CMK (cell line): ENCODE data around the gene PAPOLG.
A peak's percentile ranks its signal among the peaks of the same experiment; 100 is the strongest.
"Not testable (repeated sequence)": the region's sequence is repeated elsewhere in the genome, so short reads cannot be mapped to it uniquely, and the experiment has no call there.

Experiments used
- DNase-seq: peaks from one replicate; pipeline ENCODE4 v3.0.0-alpha.2; 2010; ENCODE audit warnings: low read depth

Gene PAPOLG

DNA sequence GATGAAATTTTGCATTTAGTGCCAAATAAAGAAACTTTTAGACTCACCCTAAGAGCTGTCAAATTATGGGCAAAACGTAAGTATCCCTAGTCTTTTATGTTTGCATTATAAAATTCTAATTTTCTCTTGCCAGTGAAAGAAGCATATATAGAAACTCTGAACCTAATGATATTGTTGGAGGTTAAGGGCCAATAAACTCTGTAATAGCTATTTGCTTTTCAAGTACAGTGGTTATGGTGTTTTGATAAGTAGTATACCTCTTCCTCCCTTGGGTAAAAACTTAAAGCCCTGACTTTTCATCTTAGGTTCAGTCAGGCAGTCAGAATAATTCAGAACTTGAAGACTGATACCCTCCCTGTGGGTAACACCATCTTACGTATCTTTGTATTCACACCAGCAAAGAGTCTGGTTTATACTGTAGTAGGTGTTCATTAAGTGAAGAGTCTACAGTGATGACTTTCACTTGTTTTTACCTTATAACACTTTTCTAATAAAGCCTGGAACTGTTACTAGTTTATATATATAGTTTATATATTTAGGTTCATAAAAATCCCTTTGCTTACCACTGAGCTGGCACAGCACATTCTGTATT is 19.1 kb downstream of the PAPOLG start:
- DNase-seq, result no peak

DNA sequence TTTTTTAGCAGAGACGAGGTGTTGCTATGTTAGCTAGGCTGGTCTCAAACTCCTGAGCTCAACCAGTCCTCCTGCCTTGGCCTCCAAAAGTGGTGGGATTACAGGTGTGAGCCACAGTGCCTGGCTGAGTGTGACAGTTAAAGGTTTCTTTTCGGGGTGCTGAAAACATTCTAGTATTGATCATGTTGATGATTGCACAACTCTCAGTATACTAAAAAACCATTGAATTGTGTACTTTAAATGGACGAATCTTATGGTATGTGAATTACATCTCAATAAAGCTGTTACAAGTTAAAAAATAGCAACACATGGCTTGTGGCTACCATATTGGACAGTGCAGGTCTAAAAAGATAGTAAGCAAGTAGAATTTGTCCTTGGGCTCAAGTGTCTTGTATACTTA is 22.3 kb downstream of the PAPOLG start:
- DNase-seq, result no peak

DNA sequence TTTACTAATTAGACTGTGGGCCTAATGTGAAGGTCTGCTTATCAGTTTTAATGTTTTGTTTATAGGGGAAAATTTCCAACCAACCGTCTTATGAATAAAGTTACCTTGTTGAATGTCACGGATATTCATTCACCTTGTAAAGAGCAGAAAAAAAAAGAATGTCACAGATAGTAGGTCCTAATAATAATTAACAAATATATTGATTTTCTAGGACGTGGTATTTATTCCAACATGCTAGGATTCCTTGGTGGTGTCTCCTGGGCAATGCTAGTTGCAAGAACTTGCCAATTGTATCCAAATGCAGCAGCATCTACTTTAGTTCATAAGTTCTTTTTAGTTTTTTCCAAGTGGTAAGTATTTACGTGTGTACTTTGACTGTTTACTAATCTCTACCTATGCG is 23.4 kb downstream of the PAPOLG start:
- DNase-seq, result no peak

DNA sequence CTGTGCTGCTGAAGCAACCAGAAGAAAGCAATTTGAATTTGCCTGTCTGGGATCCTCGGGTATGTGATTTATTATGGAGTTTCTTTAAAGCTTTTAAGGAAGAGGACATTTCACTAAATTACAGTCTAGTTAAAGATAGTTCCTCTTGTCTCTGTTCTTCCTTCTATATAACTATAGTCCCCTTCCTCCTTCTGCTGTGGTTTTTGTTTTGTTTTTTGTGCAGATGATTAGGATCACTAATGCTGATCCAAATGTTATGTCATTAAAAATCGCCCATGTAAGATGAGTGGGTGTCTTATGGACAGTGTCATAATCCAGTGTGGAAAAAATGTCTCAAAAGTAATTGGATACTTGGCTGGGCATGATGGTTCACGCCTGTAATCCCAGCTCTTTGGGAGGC is 24.7 kb downstream of the PAPOLG start:
- no peak for DNase-seq

DNA sequence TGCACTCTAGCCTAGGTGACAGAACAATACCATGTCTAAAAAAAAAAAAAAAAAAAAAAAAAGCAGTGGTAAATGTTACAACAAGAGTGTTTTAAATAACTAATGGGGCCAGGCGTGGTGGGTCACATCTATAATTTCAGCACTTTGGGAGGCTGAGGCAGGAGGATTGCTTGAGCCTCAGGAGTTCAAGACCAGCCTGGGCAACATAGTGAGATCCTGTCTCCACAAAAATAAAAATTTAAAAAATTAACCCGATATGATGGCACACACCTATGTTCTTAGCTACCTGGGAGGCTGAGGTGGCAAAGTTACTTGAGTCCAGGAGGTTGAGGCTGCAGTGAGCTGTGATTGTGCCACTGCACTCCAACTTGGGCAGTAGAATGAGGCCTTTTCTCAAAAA is 37.1 kb downstream of the PAPOLG start:
- DNase-seq, result no peak

DNA sequence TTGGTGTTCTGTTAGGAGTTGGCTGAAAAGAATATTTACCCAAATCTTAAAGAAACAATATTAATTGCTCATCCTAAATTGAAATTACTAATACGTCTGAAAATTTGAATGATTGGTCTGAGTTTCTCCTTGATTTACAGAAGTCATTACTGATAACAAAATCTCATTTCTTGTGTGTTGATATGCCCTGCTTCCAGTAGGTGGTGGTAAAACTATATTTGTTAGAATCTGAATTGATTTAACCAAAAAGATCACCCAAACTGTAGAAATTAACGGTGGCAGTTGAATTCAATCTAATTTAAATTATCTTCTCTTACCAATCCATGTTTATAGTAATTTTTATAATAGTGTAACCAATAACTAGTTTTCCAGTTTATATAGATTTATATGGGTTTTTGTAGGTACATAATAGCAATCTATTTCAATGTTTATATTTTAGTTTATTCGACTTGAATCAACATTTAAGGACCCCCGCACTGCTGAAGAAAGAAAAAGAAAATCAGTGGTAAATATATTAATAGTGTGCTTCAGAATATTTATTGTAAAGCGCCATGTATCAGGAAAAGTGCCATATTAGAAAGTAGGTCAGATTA is 38.3 kb downstream of the PAPOLG start:
- DNase-seq, result no peak

DNA sequence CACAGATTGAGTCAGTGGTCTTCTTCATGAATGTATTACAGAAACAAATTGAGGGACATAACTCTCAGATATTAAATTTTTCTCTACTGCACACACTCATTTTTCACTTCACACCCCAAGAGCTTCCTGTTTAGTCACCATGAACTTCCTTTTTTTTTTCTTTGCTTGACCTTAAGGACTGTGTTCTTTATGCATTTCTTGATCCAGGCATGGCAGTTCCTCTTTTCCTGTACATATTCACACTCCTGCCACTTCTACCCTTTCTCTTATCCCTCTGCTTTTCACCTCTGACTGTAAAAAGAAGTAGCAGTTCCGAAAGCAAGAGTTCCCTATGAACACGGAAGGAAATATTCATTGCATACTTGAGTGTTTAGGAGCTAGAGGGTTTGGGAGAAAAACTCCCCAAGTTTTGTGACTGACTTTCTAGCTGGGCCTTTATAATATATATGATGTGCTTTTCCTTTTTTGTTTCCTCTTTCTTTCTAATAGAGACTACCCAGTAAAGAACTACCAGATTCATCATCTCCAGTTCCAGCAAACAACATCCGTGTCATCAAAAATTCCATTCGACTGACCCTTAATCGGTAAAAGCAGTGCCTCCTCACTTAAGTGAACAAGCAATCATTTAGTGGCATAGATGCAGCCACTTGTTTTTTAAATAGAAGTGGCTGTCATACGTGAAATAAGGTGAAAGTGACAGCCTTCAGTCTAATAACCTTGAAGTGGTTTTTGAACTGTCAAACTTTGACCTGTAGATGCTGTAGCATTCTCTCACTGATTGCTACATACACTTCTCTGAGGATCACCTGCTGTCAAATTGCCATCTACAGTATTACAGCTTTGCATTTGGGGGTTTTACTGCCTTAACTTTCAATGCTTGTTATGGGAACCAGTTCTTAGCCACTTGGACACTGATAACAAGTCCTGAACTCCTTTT is 40.8 kb downstream of the PAPOLG start:
- no peak for DNase-seq

DNA sequence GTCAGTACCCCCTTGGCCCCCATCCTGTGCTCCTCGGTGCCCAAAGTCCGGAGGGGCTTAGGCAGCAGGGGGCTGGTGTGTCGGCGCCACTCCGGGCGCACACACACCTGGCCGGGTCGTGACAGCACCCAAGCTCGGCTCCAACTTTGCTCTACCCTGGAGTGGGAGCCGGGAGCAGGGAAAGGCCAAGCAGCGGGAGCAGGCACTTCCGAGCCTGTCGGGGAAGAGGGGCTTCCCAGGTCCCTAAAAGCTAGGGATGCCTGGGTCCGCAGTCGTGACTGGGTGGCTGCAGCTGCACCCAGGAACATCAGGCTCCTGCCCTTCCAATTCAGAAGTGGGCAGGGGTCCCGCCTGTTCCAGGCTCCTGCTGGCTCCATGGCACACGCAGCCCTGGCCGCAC is 48.4 kb downstream of the PAPOLG start:
- no peak for DNase-seq

DNA sequence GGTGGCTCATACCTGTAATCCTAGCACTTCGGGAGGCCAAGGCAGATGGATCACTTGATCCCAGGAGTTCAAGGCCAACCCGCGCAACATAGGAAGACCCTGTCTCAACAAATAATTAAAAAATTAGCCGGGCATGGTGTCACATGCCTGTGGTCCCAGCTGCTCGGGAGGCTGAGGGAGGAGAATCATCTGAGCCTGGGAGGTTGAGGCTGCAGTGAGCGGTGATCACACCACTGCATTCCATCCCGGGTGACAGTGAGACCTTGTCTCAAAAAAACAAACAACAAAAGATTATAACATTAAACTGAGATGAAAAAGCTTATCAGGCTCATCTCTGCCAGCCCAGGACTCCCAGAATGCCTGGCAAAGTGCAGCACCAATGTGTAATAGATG is 50.5 kb downstream of the PAPOLG start:
- no peak for DNase-seq

DNA sequence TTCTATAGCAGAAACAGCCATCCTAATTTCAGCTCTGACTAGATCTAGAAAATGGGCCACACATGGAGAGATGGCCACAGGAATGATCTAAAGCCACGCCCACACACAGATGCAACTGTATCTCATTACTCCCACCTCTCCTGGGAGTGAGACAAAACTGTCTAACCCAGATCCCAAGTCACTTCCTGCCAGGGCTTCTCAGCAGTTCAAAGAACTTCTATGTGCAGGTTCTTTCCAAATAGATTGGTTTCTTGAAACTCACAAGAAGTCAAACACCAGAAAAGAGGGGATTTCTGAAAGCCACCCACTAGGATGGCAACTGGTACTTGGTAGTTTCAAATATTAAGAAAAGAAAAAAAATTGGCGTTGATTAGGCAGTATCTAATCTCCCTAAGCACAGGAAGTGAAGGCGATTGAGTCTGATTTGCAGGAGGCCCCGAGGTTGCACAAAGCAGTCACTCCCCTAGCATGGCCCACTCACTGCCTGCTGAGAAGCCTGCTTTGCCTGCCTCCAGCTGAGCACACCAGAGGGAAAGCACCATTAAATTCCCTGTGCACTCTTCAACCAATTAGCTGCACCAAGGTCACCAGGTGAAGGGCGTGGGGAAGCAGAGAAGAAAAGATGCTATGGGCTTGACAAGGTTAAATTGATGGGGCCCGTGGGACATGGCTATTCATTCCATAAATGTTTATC is 51.1 kb downstream of the PAPOLG start:
- DNase-seq, result peak; percentile 50

DNA sequence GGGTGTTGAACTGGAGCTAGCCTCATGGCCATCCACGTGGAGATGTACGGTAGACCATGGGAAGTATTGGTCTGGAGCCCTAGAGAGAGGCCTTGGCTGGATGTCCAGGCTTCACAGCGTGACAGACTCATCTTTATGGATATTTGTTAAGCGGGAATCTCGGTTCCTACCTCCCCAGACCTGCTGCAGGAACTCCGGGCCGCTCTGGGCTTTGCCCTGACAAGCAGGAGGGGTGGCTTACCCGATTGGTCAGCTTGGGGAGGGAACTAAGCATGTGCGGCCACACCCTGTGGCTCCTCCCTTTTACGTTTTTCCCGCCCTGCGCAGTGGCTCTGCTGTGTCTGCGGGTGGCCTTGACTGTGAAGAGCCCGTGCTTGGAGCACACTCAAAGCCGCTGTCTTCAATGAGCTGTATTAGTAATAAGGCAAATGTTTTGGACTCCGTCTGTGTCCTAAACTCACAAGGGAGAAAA is 52.3 kb downstream of the PAPOLG start:
- no peak for DNase-seq

DNA sequence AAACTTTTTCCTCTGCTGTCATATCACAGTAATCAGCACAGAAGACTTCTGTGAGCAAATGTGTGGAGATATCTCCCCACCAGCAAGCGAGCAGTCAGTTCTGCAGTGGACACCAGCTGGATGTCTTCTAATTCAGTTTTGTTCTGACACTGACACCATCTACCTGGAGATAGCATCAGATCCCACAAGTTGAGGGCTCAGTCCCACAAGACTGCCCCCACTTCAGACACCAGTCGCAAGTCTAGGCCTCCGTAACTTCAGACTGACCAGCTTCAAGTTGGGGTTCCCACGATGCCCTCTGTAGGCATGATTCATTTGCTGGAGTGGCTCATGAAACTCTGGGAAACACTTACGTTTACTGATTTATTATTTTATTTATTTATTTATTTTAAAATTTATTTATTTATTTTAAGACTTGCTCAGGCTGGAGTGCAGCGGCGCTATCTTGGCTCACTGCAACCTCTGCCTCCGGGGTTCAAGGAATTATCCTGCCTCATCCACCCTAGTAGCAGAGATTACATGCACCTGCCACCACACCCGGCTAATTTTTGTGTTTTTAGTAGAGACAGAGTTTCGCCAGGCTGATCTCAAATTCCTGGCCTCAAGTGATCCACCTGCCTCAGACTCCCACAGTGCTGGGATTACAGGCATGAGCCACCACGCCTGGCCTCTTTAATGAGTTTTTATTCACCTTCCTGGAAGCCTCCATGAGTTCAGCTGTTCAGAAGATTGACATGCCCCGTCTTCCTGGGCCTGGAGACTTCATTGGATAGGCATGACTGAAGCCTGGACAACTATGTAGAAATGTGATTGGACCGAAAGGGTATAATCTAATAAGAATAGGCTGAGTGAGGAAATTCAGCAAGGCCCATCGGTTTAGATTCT is 55.7 kb downstream of the PAPOLG start:
- DNase-seq, result no peak

DNA sequence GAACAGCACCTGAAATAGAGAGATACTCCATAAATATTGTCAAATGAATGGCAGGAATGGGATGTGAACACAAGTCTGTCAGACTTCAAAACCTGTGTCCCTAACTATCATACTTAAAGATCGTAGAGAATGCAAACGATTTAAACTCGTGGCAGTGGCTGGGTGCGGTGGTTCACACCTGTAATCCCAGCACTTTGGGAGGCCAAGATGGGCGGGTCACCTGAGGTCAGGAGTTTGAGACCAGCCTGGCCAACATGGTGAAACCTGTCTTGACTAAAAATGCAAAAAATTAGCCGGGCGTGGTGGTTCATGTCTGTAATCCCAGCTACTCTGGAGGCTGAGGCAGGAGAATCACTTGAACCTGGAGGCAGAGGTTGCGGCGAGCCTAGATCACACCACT is 61.1 kb downstream of the PAPOLG start:
- not testable (repeated sequence) for DNase-seq

DNA sequence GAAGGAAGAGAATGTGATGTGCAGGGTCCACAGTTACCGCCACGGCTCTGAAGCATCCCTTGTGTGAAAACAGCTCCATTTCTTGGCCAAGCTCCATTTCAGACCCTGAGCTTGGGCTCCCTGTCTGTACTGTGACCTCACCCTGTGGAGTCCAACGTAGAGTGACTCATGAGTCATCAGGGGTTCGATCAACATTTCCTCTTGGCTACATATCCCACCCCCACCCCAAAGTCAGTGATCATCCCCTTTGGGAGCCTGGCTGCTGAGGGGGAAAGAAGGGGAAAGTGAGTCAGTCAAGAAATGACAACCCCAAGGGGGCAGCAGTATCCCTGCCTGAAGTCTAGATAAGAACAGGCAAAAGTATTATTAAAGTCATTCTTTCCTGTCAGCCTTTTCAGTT is 62.2 kb downstream of the PAPOLG start:
- no peak for DNase-seq

DNA sequence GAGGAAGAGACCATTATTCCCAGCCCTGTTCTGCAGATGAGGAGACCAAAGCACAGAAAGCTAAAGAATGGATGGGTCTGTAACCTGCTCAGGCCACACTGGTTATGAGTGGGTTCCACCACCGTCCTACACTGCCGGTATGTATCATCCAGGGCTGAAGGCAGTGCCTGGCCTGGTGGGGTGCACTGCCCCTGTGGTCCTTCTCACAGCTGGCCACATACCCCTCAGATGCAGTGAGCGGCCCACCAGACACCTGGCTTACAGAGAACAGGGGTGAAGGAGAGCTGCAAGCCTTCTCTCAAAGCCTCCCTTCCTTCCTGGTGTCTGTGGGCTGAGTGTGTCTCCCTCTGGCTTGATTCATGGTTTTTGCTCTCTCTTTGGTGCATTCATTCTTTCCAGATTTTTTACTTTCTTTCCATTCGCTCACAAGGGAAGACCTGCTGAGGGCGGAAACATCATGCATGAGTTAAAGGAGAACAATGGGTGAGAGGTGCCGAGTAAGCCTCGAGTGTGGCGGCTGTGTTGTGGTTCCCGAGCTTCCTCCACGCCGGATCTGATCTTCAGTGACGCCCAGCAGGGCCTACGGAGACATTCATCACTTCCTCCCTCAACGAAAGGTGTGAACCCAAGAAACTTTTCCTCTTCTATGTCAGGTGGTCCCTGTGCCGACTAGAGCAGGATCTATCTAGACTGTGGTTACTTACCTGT is 63.2 kb downstream of the PAPOLG start:
- DNase-seq, result no peak

DNA sequence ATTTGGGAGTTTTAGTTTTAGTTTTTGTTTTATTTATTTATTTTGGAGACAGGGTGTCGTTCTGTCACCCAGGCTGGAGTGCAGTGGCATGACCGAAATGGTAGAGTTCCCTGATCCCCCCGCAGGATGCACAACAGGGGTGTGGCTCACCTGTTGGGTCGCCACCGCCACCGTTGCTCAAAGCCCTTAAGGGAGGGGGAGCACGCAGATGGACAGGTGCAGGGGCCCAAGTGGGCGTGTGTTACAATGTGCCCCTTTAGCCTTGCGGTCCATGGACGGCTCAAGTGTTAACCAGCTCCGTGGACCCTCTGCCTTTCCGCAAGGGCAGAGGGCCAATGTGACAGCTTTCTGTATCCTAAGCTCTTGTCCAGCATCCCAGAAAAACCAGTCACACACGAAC is 63.9 kb downstream of the PAPOLG start:
- no peak for DNase-seq

DNA sequence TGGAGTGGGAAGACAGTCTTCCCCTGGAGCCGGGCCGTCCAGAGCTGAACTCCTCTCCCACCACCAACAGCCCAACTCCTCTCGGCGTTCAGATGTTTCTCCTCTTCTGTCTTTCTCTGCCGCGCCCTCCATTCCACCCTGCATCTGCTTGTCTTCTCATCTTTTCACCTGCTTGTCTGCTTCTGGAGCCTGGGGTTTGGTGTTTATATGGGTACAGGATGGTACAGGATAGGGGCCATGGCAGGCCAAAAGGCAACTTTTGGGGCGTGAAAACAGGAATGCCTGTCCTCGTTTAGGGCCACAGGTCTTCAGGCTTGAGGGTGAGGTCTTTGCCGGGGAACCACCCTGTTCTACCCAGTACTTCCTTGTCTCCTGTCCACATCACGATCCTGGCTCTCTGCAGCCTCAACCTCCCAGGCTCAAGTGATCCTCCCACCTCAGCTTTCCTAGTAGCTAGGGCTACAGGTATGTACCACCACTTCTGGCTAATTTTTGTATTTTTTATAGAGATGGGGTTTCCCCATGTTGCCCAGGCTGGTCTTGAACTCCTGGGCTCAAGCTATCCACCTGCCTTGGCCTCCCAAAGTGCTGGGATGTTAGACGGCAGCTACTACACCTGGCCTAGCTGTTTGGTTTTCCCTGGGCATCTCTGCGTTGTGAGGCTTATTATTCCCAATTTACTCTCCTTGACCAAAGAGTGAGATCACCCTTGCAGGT is 64.5 kb downstream of the PAPOLG start:
- no peak for DNase-seq

DNA sequence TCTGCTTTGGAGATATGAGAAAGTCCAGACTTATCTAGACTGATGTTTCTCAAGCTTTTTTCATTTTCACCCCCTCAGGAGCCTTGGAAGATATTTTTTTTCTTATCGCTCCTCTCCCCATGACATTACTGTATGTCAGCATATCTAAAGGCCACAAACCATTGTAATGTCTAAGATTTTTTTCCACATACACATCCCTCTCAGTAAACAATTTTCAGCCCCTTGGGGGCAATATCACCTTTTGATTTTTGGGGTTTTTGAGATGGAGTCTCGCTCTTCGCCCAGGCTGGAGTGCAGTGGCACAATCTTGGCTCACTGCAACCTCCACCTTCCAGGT is 65.0 kb downstream of the PAPOLG start:
- DNase-seq, result no peak

DNA sequence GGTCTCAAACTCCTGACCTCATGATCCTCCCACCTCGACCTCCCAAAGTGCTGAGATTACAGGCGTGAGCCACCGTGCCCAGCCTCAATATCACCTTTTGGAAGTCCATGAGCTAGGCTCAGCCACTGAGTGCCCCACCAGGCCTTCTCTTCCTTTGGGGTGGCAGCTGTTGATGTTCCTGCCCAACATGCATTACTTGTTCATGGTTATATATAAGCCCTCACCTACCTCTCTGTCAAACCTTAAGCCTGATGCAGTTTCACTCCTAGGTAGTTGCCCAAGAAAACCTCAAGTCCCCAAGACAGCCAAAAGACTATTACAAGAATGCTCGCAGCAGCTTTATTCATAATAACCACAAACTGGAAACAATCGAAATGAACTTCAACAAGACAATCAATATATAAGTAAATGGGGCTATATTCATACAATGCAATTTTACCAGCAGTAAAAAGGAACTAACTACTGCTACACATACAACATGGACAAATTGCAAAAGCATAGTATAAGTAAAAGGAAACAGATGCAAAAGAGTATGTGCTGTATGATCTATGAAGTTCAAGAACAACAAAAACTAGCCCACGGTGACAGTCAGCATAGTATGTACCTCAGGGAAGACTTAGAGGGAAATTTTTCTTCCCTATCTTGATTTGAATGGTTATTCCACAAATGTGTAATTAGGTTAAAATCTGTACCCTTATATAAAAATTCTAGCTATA is 65.7 kb downstream of the PAPOLG start:
- no peak for DNase-seq

DNA sequence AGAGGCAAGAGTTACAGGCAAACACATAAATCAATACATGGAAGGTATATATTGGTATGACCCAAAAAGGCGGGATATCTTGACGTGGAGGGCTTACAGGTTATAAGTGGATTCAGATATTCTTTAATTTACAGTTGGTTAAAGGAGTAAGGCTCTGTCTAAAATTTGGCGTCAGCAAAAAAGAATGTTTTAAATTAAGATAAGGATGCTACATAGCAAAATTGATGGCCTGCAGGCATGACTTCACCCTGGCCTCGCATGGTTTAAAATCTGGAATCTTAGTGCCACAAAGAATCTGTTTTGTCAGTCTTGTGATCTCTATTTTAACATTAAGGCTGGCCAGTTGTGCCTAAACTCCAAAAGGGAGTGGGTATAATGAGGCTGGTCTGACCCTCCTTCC is 66.9 kb downstream of the PAPOLG start:
- no peak for DNase-seq
